Activated CD4-positive, CD25-positive, alpha-beta regulatory T cell treated with anti-CD3 and anti-CD28 coated beads, Interleukin-2, amount 50 U/mL, for 72 hours (primary cell): ENCODE measurements around the gene FRYL.

ENCODE experiments used
- DNase-seq: peaks from one replicate; pipeline ENCODE4 v3.0.0; 2021

The FRYL gene

DNA sequence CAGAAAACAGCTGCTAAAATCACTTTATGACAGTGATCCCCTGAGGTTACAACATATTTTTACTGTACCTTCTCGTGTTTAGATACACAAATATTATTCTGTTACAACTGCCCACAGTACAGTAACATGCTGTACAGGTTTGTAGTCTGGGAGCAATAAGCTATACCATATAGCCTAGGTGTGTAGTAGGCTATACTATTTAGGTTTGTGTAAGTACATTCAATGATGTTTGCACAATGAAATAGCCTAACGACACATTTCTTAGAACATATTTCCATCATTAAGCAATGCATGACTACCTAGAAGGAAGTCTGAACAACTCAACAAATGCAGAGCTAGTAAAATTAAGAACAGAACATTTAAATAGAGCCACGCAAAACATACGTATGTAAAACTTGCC is 177.3 kb downstream of the FRYL start:
- no peak for DNase-seq

DNA sequence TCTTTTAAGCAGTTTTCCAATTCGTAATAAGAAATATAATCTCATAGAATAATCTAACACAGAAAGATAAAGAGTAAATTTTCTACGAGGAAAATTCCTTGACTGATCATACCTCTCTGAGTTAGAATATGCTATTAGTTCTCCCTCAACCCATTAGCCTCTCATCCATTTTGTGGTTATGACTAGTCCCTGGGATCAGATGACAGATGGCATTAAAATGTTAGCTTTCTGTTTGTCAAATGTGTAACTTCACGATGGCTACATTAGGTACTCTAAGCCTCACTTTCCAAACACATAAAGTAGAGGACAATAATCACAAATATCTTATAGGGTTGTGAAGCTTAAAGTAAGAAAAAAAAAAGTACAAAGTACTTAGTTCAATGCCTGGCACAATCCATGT is 177.9 kb downstream of the FRYL start:
- DNase-seq: no peak

- DNase-seq: no peak
These were observed 183.7 kb downstream of the FRYL start for GRCh38 chr4:48596336-48596735.

GRCh38 chr4:48594180-48594579 is 185.9 kb downstream of the FRYL start:
- no peak for DNase-seq

DNA sequence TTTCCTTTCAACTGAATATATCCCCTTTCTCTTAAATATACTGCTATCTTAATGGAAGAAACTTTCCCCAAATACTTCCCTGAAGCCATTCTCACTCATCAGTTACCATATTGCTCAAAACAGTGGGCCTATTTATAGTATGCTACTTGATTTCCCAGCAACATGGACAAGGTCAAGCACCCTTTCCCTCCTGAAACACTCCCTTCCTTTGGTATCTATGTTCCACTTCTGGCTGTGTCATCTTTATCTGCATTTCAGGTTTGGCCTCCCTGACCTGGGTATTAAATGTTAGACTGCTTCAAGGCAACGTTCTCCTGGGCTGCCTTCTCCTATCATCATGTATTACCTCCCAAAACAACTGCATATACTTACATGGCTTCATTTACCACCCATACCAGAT is 188.7 kb downstream of the FRYL start:
- DNase-seq: no peak

- DNase-seq: no peak
These were observed 189.2 kb downstream of the FRYL start for GRCh38 chr4:48590884-48591283.

- DNase-seq: no peak
These were observed 191.0 kb downstream of the FRYL start for GRCh38 chr4:48589098-48589445.

DNA sequence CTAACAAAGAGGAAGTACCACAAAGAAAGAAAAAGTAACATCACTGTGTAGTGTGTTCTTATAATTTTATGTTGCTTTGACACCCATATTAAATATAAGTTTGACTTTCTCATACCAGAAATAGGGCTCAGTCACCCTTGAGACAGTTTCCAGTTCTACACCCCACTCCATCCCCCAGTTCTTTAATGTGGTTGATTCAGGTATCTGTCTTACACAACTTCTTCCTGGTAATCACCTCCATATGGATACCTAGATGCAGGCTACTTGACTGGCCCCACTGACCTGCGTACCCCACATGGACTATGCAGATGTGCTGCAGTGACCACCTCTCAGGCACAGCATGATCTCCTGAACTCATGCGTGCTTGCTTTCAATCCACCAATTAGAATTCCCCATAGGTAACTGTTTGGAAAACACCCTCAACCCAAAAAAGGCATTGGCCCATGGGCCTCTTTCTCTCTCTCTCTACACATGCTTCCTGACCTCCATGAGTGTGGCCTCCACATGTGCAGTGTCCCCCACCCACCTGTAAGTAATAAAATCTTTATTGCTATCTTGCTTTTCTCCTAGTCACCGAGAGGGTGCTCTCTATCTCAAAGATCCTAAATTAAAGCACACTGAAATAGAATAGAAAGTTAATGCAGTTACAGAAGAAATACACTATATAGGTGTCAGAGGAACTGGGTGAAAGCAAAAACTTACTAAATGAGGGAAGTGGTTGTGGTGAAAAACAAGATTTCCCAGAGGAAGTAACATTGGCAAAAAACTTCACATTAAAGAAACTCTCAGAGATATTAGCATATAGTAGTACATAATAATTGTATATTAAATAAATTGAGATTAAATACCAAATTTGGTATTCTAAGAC is 191.6 kb downstream of the FRYL start:
- no peak for DNase-seq

- DNase-seq: no peak
These were observed 194.7 kb downstream of the FRYL start for GRCh38 chr4:48585401-48585800.

GRCh38 chr4:48578132-48578968 is 201.7 kb downstream of the FRYL start:
- DNase-seq: no peak

- DNase-seq: no peak
These were observed 204.1 kb downstream of the FRYL start for GRCh38 chr4:48575964-48576363.

- DNase-seq: no peak
These were observed 208.6 kb downstream of the FRYL start for GRCh38 chr4:48571471-48571870.

DNA sequence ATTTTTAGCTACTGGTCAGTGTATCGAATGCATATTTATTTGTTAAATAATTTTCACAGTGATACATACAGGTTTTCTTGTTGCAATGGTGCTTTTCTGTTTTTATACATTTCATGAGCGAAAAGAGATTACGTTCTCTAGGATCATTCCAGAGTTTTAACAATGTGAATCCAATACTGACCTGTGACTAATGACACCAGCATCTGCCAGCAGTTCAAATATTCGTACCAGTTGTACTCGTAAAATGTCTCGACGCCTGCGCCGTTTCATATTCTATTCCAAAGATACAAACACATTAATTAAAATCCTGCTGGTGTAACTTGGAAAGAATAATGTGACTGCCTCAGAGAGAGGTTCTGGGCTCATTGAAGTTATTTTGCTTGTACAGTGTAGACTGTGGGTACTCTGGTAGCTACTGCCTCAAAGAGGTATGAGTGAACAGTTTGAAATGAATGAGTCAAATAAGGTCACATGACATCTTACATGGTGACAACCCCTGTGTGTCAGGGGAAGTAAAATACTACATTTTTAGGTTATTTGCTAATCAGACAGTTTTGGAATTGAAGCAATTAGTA is 209.3 kb downstream of the FRYL start:
- DNase-seq: no peak

DNA sequence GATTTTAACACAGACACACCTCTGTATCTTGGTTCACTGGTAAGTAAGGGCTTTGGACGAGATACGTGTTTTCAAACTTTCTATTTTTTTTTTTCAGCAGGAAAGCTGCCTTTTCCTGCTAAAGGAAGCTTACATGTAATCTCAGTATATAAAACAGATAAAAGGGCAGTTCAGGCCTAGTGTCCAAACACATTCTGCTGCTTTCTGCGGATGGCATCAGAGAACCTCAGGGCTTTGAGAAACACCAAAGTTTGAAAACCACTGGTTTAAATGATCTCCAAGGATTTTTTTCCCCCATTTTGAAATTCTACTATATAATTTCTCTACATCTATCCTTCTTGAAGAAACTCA is 214.1 kb downstream of the FRYL start:
- no peak for DNase-seq

- no peak for DNase-seq
These were observed 214.6 kb downstream of the FRYL start for GRCh38 chr4:48565362-48566033.

- no peak for DNase-seq
These were observed 215.9 kb downstream of the FRYL start for GRCh38 chr4:48564151-48564550.

DNA sequence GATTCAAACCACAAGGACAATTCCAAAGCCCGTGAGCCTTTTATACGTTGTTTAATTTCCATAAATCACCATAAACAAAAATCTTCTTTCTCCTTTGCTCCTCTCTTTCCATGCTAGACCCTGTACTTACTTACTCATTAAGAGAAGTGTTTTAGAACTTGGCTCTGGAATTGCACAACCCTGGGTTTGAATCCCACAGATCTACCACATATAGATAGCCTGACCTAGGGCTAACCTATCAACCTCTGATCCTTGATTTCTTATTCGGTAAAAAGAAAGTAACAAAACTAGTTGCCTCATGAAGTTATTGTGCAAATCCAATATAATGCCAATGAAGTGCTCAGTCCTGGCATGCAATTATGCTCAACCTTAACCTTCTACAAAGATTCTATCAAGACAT is 221.3 kb downstream of the FRYL start:
- no peak for DNase-seq

GRCh38 chr4:48558026-48558425 is 222.1 kb downstream of the FRYL start:
- DNase-seq: no peak

- no peak for DNase-seq
These were observed 222.6 kb downstream of the FRYL start for GRCh38 chr4:48557478-48557877.

DNA sequence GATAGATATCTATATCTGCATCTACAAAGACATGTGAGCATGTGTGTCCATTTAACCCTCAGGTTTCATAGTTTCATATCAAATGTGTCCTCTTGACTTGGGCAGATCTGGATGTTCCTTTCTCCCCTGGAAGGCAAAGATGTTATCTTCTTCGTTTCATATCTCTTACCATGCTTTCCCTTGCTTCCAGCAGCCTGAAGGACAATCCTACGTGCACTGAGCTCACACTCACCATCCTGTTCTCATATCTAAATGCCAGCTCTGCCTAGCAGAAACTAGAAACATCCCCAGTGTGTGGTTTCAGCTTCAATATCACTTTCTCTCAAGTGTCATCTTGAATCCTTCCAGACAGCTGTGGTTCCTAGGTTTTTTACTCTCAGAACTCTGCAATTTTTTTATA is 223.8 kb downstream of the FRYL start:
- DNase-seq: no peak

DNA sequence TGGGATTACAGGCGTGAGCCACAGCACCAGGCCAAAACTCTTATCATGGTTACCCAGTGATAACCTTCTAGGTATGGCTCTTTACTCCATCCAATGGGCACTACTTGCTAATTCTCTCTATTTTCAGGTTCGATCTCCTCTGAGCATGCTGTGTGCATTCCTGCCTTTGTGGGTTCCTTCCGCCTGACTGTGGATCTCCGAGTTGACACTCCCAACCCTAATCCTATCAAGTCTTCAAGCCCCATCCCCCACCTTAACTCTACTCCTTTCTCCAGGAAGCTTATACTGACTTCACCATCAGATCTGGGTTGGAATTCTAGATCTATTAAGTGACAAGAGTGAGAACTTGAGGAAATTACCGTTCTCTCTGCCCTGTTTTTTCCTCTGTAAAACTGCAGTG is 225.5 kb downstream of the FRYL start:
- no peak for DNase-seq

GRCh38 chr4:48553720-48554119 is 226.4 kb downstream of the FRYL start:
- no peak for DNase-seq

DNA sequence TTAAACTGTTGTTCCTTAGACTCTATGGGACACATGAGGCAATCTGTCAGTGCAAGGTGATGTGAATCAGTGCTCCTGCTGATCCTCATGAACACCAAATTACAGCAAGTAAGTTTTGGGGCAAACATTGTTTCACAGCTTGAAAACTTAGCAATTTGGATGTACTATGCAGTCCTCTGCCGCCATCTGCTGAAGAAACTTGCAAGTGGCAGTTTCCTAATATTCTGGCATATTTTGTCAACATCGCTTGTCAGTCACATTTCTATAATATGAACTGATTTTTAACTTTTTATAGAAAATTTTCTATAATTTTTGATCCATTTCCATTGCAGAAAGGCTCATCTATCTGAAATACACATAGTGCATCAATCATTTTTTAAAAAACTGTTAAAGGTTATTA is 233.7 kb downstream of the FRYL start:
- DNase-seq: no peak

DNA sequence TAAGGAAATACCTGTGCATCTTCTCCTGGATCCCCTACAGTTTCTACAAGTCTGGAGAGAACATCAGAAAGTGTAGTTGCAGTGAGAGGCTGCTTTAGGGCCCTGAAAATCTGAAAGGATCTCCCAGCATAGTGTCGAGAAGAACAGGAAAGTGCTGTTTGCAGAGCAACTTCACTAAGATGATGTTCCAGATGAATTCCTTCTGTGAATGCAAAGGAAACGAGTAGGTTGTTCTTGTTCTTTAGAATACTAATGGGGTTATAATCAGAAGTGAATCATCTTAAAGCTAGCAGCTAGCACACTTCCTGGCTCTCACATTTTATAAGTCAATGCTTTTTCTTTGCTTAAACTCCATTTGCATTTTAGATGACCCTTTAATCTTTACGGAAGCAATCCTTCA is 236.3 kb downstream of the FRYL start:
- no peak for DNase-seq
